HEK293 (cell line): ENCODE data around the gene LRFN2.

Experiments
- MZF1 ChIP-seq: fragments of 450-650 bp; formaldehyde crosslinking; IDR thresholded peaks from 2 replicates; pipeline ENCODE4 v1.5.1; 2017; ENCODE audit warnings: missing biosample characterization, missing genetic modification characterization, borderline replicate concordance
- ZBTB1 ChIP-seq: fragments of 450-650 bp; formaldehyde crosslinking; IDR thresholded peaks from 2 replicates; pipeline ENCODE4 v1.5.1; 2016; ENCODE audit warnings: missing biosample characterization, missing genetic modification characterization
- ZBTB7A ChIP-seq: fragments of 450-650 bp; formaldehyde crosslinking; IDR thresholded peaks from 2 replicates; pipeline ENCODE4 v1.5.1; 2016; ENCODE audit warnings: low read depth, missing biosample characterization, missing genetic modification characterization
- ZNF112 ChIP-seq: fragments of 450-650 bp; formaldehyde crosslinking; IDR thresholded peaks from 2 replicates; pipeline ENCODE4 v1.5.0; 2017; ENCODE audit warnings: missing biosample characterization, missing genetic modification characterization
- ZNF132 ChIP-seq: fragments of 450-650 bp; formaldehyde crosslinking; IDR thresholded peaks from 2 replicates; pipeline ENCODE4 v1.5.1; 2017; ENCODE audit warnings: missing biosample characterization, missing genetic modification characterization, borderline replicate concordance
- ZNF157 ChIP-seq: fragments of 450-650 bp; formaldehyde crosslinking; IDR thresholded peaks from 2 replicates; pipeline ENCODE4 v1.5.1; 2016; ENCODE audit warnings: missing biosample characterization, missing genetic modification characterization
- ZNF184 ChIP-seq: fragments of 450-650 bp; IDR thresholded peaks from 2 replicates; pipeline ENCODE4 v1.5.1; 2018; ENCODE audit warnings: missing biosample characterization, mild to moderate bottlenecking, missing genetic modification characterization
- ZNF266 ChIP-seq: fragments of 450-650 bp; formaldehyde crosslinking; IDR thresholded peaks from 2 replicates; pipeline ENCODE4 v1.5.1; 2016; ENCODE audit warnings: missing biosample characterization, missing genetic modification characterization, low read depth
- ZNF548 ChIP-seq: fragments of 450-650 bp; formaldehyde crosslinking; IDR thresholded peaks from 2 replicates; pipeline ENCODE4 v1.5.1; 2016; ENCODE audit warnings: missing biosample characterization, missing genetic modification characterization
- ZNF560 ChIP-seq: fragments of 450-650 bp; formaldehyde crosslinking; IDR thresholded peaks from 2 replicates; pipeline ENCODE4 v1.5.1; 2017; ENCODE audit warnings: missing biosample characterization, missing genetic modification characterization, borderline replicate concordance
- TF ChIP-seq, protein P1 (sequence below): fragments of 450-650 bp; formaldehyde crosslinking; IDR thresholded peaks from 2 replicates; pipeline ENCODE4 v1.5.1; 2016; ENCODE audit warnings: missing biosample characterization, missing genetic modification characterization, low read depth

The LRFN2 gene

GRCh38 chr6:40341726-40342125 is 245.4 kb downstream of the LRFN2 start (continued):
- TF ChIP-seq, protein P1, sequence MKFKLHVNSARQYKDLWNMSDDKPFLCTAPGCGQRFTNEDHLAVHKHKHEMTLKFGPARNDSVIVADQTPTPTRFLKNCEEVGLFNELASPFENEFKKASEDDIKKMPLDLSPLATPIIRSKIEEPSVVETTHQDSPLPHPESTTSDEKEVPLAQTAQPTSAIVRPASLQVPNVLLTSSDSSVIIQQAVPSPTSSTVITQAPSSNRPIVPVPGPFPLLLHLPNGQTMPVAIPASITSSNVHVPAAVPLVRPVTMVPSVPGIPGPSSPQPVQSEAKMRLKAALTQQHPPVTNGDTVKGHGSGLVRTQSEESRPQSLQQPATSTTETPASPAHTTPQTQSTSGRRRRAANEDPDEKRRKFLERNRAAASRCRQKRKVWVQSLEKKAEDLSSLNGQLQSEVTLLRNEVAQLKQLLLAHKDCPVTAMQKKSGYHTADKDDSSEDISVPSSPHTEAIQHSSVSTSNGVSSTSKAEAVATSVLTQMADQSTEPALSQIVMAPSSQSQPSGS (tag by site-specific recombination): no peak
- TF ChIP-seq ZNF266 (tag by site-specific recombination) (no peak), ZNF157 (no peak), ZBTB7A (tag by site-specific recombination) (no peak), MZF1 (no peak), ZNF184 (tag by site-specific recombination) (no peak), ZNF560 (no peak), ZNF112 (tag by site-specific recombination) (no peak), ZNF548 (tag by site-specific recombination) (no peak), ZNF132 (no peak), ZBTB1 (tag by site-specific recombination) (no peak)
